HepG2 (cell line): ENCODE results near the gene ICAM5. TPM values are rescaled to one million over a fixed set of nuclear protein-coding genes. Genes with fewer than 3 reads are reported as not detected.

Experiments used
- FOXM1 ChIP-seq: sonication (generic); formaldehyde crosslinking; IDR thresholded peaks from 2 replicates; pipeline ENCODE4 v1.5.0; 2020; ENCODE audit warnings: missing genetic modification reagents
- PHF5A ChIP-seq: IDR thresholded peaks from one replicate; pipeline ENCODE4 v1.6.1; 2018; ENCODE audit warnings: low read depth, missing genetic modification reagents; ENCODE audit not compliant: unreplicated experiment
- POLR2A ChIP-seq, 2 experiments: IDR thresholded peaks; 2 replicates each; pipeline ENCODE4 v1.6.1; 2011; ENCODE audit warnings: low read depth in 2 of 2, low read length in 2 of 2, mild to moderate bottlenecking in 1 of 2, moderate library complexity in 1 of 2; ENCODE audit not compliant: insufficient read depth in 1 of 2
- SIN3A ChIP-seq: IDR thresholded peaks from 2 replicates; pipeline ENCODE4 v1.6.1; 2011; ENCODE audit warnings: low read depth, mild to moderate bottlenecking, control low read depth, low read length, borderline replicate concordance
- ZNF180 ChIP-seq: sonication (generic); formaldehyde crosslinking; IDR thresholded peaks from 2 replicates; pipeline ENCODE4 v1.4.0; 2020; ENCODE audit warnings: low read depth, missing genetic modification reagents, borderline replicate concordance
- ZNF317 ChIP-seq: sonication (generic); formaldehyde crosslinking; IDR thresholded peaks from 2 replicates; pipeline ENCODE4 v1.5.0; 2020; ENCODE audit warnings: mild to moderate bottlenecking, missing genetic modification reagents
- ZNF773 ChIP-seq: sonication (generic); formaldehyde crosslinking; IDR thresholded peaks from 2 replicates; pipeline ENCODE4 v1.4.0; 2020; ENCODE audit warnings: missing genetic modification reagents, borderline replicate concordance
- polyA plus RNA-seq, 8 experiments: library from polyadenylated mRNA; depleted of rRNA in 3 of 8; stranded (reverse) in 7 of 8; unstranded in 1 of 8; fragments of >200 nt; fragmentation: Illumina TruSeq in 4 of 8; extraction: Trizol in 4 of 8; gene quantifications; 2 replicates each; pipeline versions ENCODE4 v1.2.1 to v1.2.3, GENCODE V29; 2011 to 2016; ENCODE audit warnings: low read depth in 4 of 8, missing spikeins in 1 of 8, mixed read lengths in 1 of 8; ENCODE audit not compliant: insufficient read depth in 1 of 8
- total RNA-seq, 5 experiments: library from RNA; depleted of rRNA; stranded (reverse); fragments of >200 nt; fragmentation: Illumina TruSeq; extraction: Trizol; gene quantifications; 2 replicates each; pipeline ENCODE4 v1.2.3, GENCODE V29; 2016; ENCODE audit warnings: low read depth in 1 of 5
- TF ChIP-seq, protein P1 (sequence below): IDR thresholded peaks from 2 replicates; pipeline ENCODE4 v1.6.1; 2016; ENCODE audit warnings: mild to moderate bottlenecking
- TF ChIP-seq, protein P2 (sequence below): sonication (generic); formaldehyde crosslinking; IDR thresholded peaks from 2 replicates; pipeline ENCODE4 v1.4.0; 2020; ENCODE audit warnings: low read depth, mild to moderate bottlenecking, missing genetic modification reagents
- TF ChIP-seq, protein P3 (sequence below), 2 experiments: sonication (generic) in 1 of 2; formaldehyde crosslinking in 1 of 2; IDR thresholded peaks; 2 replicates each; pipeline versions ENCODE4 v1.4.0 to v1.6.1; 2018 to 2020; ENCODE audit warnings: missing genetic modification reagents in 2 of 2, borderline replicate concordance in 1 of 2, low read depth in 1 of 2, mild to moderate bottlenecking in 1 of 2, missing biosample characterization in 1 of 2
- TF ChIP-seq, protein P4 (sequence below): sonication (generic); formaldehyde crosslinking; IDR thresholded peaks from 2 replicates; pipeline ENCODE4 v1.4.0; 2020; ENCODE audit warnings: missing genetic modification reagents
- TF ChIP-seq, protein P5 (sequence below): sonication (generic); formaldehyde crosslinking; IDR thresholded peaks from 2 replicates; pipeline ENCODE4 v1.5.1; 2020; ENCODE audit warnings: mild to moderate bottlenecking, missing genetic modification reagents, borderline replicate concordance
- TF ChIP-seq, protein P6 (sequence below): sonication (generic); formaldehyde crosslinking; IDR thresholded peaks from 2 replicates; pipeline ENCODE4 v1.5.0; 2020; ENCODE audit warnings: mild to moderate bottlenecking, missing genetic modification reagents, borderline replicate concordance
- TF ChIP-seq, protein P7 (sequence below): sonication (generic); formaldehyde crosslinking; IDR thresholded peaks from 2 replicates; pipeline ENCODE4 v1.8.1; 2022; ENCODE audit warnings: mild to moderate bottlenecking, missing genetic modification reagents

Gene ICAM5
- total and polyA plus RNA-seq, 2 of the 13 experiments (the other 11 are each of a cell fraction or from before 2014, with no cell fraction given): 0.46 to 1.6 TPM

DNA sequence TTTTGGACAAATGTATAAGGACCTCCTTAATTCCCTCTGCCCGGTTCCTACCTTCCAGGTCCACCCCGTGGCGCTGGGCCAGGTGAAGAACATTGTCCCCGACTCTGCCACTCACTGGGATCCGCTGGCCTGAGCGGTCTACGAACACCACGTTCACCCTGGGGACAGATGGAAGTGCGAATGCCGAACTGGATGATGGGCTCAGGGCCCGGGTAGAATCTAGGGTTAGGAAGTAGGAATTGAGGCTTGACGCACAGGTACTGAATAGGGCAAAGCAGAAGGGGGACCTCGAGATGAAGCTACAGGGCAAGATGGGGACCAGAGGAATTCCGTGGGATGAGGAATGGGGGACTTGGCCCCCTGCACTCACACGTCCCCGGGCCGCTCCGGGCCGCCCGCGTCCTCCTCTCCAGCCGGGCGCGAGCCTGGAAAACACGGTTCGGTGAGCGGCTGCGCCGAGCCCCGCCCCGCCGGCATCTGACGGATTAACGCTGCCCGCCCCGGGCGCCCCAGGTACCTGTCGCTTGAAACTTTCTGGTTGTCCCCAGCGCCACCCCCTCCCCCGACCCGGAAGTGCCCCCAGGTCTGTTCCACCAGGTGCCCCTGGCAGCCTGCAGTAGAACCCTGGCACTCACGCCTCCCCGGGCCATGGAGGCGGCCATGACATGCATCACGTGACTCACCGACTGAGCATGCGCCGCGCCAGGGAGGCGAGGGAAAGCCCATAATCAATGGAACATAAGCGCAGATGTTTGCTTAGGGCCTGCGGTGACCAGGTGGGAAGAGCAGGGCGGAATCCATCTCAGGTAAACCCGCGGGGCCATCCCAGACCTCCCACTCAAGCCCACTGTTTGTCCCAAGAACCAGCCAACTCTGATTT, 25.8 kb downstream of the ICAM5 start, which contains the start of gene FDX2 (continued):
- TF ChIP-seq, protein P1, sequence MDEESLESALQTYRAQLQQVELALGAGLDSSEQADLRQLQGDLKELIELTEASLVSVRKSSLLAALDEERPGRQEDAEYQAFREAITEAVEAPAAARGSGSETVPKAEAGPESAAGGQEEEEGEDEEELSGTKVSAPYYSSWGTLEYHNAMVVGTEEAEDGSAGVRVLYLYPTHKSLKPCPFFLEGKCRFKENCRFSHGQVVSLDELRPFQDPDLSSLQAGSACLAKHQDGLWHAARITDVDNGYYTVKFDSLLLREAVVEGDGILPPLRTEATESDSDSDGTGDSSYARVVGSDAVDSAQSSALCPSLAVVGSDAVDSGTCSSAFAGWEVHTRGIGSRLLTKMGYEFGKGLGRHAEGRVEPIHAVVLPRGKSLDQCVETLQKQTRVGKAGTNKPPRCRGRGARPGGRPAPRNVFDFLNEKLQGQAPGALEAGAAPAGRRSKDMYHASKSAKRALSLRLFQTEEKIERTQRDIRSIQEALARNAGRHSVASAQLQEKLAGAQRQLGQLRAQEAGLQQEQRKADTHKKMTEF (CRISPR knock-in tag): peak; percentile 73
- TF ChIP-seq FOXM1 (CRISPR knock-in tag) (no peak), ZNF317 (no peak), ZNF180 (CRISPR knock-in tag) (no peak), ZNF773 (CRISPR knock-in tag) (peak; percentile 27; the same call in 1 of the 2 replicates), SIN3A (0 out of 2 replicates have a peak, but pooled peaks have one; percentile 66), PHF5A (CRISPR knock-in tag) (no peak), POLR2A (IDR thresholded peaks at IDR 0.05; ENCODE audit: insufficient read depth in 1 of 2, low read depth in 2 of 2, low read length in 2 of 2) (peak; percentile 59 to 87)
- TF ChIP-seq, protein P2, sequence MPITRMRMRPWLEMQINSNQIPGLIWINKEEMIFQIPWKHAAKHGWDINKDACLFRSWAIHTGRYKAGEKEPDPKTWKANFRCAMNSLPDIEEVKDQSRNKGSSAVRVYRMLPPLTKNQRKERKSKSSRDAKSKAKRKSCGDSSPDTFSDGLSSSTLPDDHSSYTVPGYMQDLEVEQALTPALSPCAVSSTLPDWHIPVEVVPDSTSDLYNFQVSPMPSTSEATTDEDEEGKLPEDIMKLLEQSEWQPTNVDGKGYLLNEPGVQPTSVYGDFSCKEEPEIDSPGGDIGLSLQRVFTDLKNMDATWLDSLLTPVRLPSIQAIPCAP (CRISPR knock-in tag): no peak
- TF ChIP-seq, protein P3, sequence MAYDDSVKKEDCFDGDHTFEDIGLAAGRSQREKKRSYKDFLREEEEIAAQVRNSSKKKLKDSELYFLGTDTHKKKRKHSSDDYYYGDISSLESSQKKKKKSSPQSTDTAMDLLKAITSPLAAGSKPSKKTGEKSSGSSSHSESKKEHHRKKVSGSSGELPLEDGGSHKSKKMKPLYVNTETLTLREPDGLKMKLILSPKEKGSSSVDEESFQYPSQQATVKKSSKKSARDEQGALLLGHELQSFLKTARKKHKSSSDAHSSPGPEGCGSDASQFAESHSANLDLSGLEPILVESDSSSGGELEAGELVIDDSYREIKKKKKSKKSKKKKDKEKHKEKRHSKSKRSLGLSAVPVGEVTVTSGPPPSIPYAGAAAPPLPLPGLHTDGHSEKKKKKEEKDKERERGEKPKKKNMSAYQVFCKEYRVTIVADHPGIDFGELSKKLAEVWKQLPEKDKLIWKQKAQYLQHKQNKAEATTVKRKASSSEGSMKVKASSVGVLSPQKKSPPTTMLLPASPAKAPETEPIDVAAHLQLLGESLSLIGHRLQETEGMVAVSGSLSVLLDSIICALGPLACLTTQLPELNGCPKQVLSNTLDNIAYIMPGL (CRISPR knock-in tag; IDR thresholded peaks at IDR 0.05; ENCODE audit: borderline replicate concordance in 1 of 2, low read depth in 1 of 2): peak in 1 of 2 experiments; percentile 76; a peak in 3 of 4 replicates
- TF ChIP-seq, protein P4, sequence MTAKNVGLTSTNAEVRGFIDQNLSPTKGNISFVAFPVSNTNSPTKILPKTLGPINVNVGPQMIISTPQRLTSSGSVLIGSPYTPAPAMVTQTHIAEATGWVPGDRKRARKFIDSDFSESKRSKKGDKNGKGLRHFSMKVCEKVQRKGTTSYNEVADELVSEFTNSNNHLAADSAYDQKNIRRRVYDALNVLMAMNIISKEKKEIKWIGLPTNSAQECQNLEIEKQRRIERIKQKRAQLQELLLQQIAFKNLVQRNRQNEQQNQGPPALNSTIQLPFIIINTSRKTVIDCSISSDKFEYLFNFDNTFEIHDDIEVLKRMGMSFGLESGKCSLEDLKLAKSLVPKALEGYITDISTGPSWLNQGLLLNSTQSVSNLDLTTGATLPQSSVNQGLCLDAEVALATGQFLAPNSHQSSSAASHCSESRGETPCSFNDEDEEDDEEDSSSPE (CRISPR knock-in tag): 0 out of 2 replicates have a peak, but pooled peaks have one; percentile 43
- TF ChIP-seq, protein P5, sequence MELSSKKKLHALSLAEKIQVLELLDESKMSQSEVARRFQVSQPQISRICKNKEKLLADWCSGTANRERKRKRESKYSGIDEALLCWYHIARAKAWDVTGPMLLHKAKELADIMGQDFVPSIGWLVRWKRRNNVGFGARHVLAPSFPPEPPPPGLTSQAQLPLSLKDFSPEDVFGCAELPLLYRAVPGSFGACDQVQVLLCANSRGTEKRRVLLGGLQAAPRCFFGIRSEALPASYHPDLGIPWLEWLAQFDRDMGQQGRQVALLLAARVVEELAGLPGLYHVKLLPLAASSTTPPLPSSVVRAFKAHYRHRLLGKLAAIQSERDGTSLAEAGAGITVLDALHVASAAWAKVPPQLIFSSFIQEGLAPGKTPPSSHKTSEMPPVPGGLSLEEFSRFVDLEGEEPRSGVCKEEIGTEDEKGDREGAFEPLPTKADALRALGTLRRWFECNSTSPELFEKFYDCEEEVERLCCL: no peak; the same call in 1 of the 2 replicates
- TF ChIP-seq, protein P6, sequence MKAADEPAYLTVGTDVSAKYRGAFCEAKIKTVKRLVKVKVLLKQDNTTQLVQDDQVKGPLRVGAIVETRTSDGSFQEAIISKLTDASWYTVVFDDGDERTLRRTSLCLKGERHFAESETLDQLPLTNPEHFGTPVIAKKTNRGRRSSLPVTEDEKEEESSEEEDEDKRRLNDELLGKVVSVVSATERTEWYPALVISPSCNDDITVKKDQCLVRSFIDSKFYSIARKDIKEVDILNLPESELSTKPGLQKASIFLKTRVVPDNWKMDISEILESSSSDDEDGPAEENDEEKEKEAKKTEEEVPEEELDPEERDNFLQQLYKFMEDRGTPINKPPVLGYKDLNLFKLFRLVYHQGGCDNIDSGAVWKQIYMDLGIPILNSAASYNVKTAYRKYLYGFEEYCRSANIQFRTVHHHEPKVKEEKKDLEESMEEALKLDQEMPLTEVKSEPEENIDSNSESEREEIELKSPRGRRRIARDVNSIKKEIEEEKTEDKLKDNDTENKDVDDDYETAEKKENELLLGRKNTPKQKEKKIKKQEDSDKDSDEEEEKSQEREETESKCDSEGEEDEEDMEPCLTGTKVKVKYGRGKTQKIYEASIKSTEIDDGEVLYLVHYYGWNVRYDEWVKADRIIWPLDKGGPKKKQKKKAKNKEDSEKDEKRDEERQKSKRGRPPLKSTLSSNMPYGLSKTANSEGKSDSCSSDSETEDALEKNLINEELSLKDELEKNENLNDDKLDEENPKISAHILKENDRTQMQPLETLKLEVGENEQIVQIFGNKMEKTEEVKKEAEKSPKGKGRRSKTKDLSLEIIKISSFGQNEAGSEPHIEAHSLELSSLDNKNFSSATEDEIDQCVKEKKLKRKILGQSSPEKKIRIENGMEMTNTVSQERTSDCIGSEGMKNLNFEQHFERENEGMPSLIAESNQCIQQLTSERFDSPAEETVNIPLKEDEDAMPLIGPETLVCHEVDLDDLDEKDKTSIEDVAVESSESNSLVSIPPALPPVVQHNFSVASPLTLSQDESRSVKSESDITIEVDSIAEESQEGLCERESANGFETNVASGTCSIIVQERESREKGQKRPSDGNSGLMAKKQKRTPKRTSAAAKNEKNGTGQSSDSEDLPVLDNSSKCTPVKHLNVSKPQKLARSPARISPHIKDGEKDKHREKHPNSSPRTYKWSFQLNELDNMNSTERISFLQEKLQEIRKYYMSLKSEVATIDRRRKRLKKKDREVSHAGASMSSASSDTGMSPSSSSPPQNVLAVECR (CRISPR knock-in tag): peak; percentile 95
- TF ChIP-seq, protein P7, sequence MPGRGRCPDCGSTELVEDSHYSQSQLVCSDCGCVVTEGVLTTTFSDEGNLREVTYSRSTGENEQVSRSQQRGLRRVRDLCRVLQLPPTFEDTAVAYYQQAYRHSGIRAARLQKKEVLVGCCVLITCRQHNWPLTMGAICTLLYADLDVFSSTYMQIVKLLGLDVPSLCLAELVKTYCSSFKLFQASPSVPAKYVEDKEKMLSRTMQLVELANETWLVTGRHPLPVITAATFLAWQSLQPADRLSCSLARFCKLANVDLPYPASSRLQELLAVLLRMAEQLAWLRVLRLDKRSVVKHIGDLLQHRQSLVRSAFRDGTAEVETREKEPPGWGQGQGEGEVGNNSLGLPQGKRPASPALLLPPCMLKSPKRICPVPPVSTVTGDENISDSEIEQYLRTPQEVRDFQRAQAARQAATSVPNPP (CRISPR knock-in tag): no peak
